Stimulated activated naive CD4-positive, alpha-beta T cell treated with Interleukin-2 at 50 U/mL for 16 hours (primary cell): ENCODE results near the gene RAB3GAP2.
"Not testable (repeated sequence)": the region's sequence is repeated elsewhere in the genome, so short reads cannot be mapped to it uniquely, and the experiment has no call there.

ENCODE experiments used
- DNase-seq: peaks from one replicate; lab custom pipeline; 2025; lab: John Stamatoyannopoulos, UW

RAB3GAP2 gene

GRCh38 chr1:220272047-220272840, at the start of gene RAB3GAP2:
Gene RAB3GAP2, minus strand, starts transcription at chr1:220272453. Its CDS starts 116 bp downstream, at chr1:220272337.
- peak; percentile 95 for DNase-seq

GRCh38 chr1:220321758-220322157, 49.5 kb upstream of the RAB3GAP2 start:
- no peak for DNase-seq

GRCh38 chr1:220320709-220321108, 48.5 kb upstream of the RAB3GAP2 start:
- DNase-seq = no peak

GRCh38 chr1:220318673-220319072, 46.4 kb upstream of the RAB3GAP2 start:
- no peak for DNase-seq

GRCh38 chr1:220317161-220317560, 44.9 kb upstream of the RAB3GAP2 start:
- DNase-seq = no peak

- DNase-seq = no peak
Observed at GRCh38 chr1:220316305-220316704, 44.1 kb upstream of the RAB3GAP2 start.

GRCh38 chr1:220315070-220315839, 43.0 kb upstream of the RAB3GAP2 start:
- no peak for DNase-seq

GRCh38 chr1:220313576-220313975, 41.3 kb upstream of the RAB3GAP2 start:
- DNase-seq = no peak

GRCh38 chr1:220310147-220310546, 37.9 kb upstream of the RAB3GAP2 start:
- DNase-seq = not testable (repeated sequence)

GRCh38 chr1:220307607-220308006, 35.4 kb upstream of the RAB3GAP2 start:
- no peak for DNase-seq

GRCh38 chr1:220306339-220306738, 34.1 kb upstream of the RAB3GAP2 start:
- DNase-seq = no peak

GRCh38 chr1:220303871-220304270, 31.6 kb upstream of the RAB3GAP2 start:
- DNase-seq = no peak

GRCh38 chr1:220301630-220302029, 29.4 kb upstream of the RAB3GAP2 start:
- no peak for DNase-seq

GRCh38 chr1:220300442-220301121, 28.3 kb upstream of the RAB3GAP2 start:
- no peak for DNase-seq

- no peak for DNase-seq
Observed at GRCh38 chr1:220299337-220299736, 27.1 kb upstream of the RAB3GAP2 start.

- no peak for DNase-seq
Observed at GRCh38 chr1:220298470-220299205, 26.4 kb upstream of the RAB3GAP2 start.

GRCh38 chr1:220296981-220297380, 24.7 kb upstream of the RAB3GAP2 start:
- no peak for DNase-seq

- no peak for DNase-seq
Observed at GRCh38 chr1:220294846-220295301, 22.6 kb upstream of the RAB3GAP2 start.

GRCh38 chr1:220291580-220291979, 19.3 kb upstream of the RAB3GAP2 start:
- no peak for DNase-seq

- DNase-seq = no peak
Observed at GRCh38 chr1:220290140-220290761, 18.0 kb upstream of the RAB3GAP2 start.

GRCh38 chr1:220287129-220287528, 14.9 kb upstream of the RAB3GAP2 start:
- DNase-seq = no peak
